Fibroblast of lung (primary cell): ENCODE results near the gene LENG1. TPM values are rescaled to one million over a fixed set of nuclear protein-coding genes. Genes with fewer than 3 reads are reported as not detected.

Experiments
- DNase-seq, 2 donors: peaks; one replicate each; pipeline versions ENCODE4 v3.0.0 to v3.0.0-alpha.2; 2010; ENCODE audit warnings: low read depth in 2 of 2
- H2AFZ ChIP-seq: 2 replicates; pipeline ENCODE4 v1.5.1; 2012; ENCODE audit warnings: low read length, control low read depth, inconsistent platforms
- H3K27ac ChIP-seq: 2 replicates; pipeline ENCODE4 v1.5.1; 2011; ENCODE audit warnings: low read length, control low read depth; ENCODE audit not compliant: insufficient read depth
- H3K27me3 ChIP-seq: 2 replicates; pipeline ENCODE4 v1.5.1; 2011; ENCODE audit warnings: mild to moderate bottlenecking, low read length; ENCODE audit not compliant: control insufficient read depth, insufficient read depth
- H3K36me3 ChIP-seq: 2 replicates; pipeline ENCODE4 v1.5.1; 2011; ENCODE audit warnings: low read length; ENCODE audit not compliant: control insufficient read depth, insufficient read depth
- H3K4me1 ChIP-seq: 2 replicates; pipeline ENCODE4 v1.5.1; 2011; ENCODE audit warnings: low read length; ENCODE audit not compliant: control insufficient read depth, insufficient read depth; ENCODE audit errors: extremely low read depth
- H3K4me2 ChIP-seq: 2 replicates; pipeline ENCODE4 v1.5.1; 2011; ENCODE audit warnings: low read length, control low read depth; ENCODE audit not compliant: insufficient read depth; ENCODE audit errors: extremely low read depth
- H3K4me3 ChIP-seq, 4 experiments: fragments of 200-600 bp in 1 of 4; sonication (generic) in 1 of 4; replicated peaks in 1 of 4; 2 replicates each; pipeline ENCODE4 v1.5.1; 2011 to 2016; ENCODE audit warnings: low read length in 4 of 4, low read depth in 3 of 4, mild to moderate bottlenecking in 3 of 4, control low read depth in 2 of 4, inconsistent platforms in 1 of 4, mixed read lengths in 1 of 4; ENCODE audit not compliant: insufficient read depth in 1 of 4; ENCODE audit errors: control extremely low read depth in 1 of 4
- H3K79me2 ChIP-seq: 2 replicates; pipeline ENCODE4 v1.5.1; 2012; ENCODE audit warnings: mild to moderate bottlenecking, low read length, inconsistent platforms; ENCODE audit not compliant: control insufficient read depth, insufficient read depth
- H3K9ac ChIP-seq: 2 replicates; pipeline ENCODE4 v1.5.1; 2011; ENCODE audit warnings: mild to moderate bottlenecking, low read length, control low read depth; ENCODE audit not compliant: insufficient read depth
- H3K9me3 ChIP-seq: 2 replicates; pipeline ENCODE4 v1.5.1; 2012; ENCODE audit warnings: low read depth, low read length; ENCODE audit not compliant: control insufficient read depth, insufficient read depth
- H4K20me1 ChIP-seq: 2 replicates; pipeline ENCODE4 v1.5.1; 2011; ENCODE audit warnings: low read length; ENCODE audit not compliant: control insufficient read depth, insufficient read depth; ENCODE audit errors: extremely low read depth
- EZH2 ChIP-seq: IDR thresholded peaks from 2 replicates; pipeline ENCODE4 v1.5.1; 2012; ENCODE audit warnings: low read length, control low read depth, mild to moderate bottlenecking; ENCODE audit errors: missing control alignments
- polyA plus RNA-seq, 2 donors: library from polyadenylated mRNA; depleted of rRNA in 1 of 2; stranded (reverse) in 1 of 2; unstranded in 1 of 2; fragments of >200 nt; gene quantifications; 2 replicates each; pipeline ENCODE4 v1.2.1, GENCODE V29; 2011 to 2012; ENCODE audit warnings: missing spikeins in 1 of 2
- total RNA-seq: library from RNA; depleted of rRNA; stranded (reverse); fragments of >200 nt; gene quantifications from 2 replicates; pipeline ENCODE4 v1.2.1, GENCODE V29; 2014
- TF ChIP-seq, protein P1 (sequence below), 2 donors: IDR thresholded peaks in 1 of 2; conservative IDR thresholded peaks in 1 of 2; 1 replicate in 1 of 2; 2 replicates in 1 of 2; pipeline ENCODE4 v1.5.1; 2011 to 2012; ENCODE audit warnings: low read length in 2 of 2, control low read depth in 1 of 2, inconsistent platforms in 1 of 2, low read depth in 1 of 2, mild to moderate bottlenecking in 1 of 2

LENG1 gene
- total and polyA plus RNA-seq, 2 donors (not counting 1 experiment from before 2014, with no cell fraction given), result 3.2 to 7.3 TPM

DNA sequence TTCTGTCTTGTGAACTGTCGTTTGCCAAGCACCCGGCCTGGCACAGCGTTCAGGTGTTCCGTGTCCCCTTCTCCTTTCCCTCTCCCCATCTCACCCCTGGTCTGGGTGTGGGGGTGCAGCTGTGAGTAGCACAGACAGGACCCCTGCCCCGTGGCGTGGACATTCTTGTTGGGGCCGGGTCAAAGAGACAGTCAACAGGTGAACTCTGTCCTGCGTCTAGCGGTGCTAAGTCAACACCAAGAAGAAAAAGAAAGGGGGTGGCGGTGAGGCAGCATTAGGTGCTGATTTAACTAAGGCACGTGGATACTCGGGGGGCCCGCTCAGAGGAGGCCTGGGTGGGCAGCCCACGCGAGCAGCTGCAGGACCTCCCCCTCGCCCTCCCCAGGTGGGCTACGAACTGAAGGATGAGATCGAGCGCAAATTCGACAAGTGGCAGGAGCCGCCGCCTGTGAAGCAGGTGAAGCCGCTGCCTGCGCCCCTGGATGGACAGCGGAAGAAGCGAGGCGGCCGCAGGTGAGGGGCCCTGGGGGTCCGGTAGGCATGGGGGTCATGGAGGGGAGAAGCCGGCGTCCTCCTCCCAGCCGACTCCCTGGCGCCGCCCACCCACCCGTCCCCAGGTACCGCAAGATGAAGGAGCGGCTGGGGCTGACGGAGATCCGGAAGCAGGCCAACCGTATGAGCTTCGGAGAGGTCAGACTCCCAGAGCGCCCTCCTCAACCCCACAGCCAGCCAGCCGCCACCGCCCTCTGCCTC is 31.7 kb downstream of the LENG1 start:
- Histone ChIP-seq H4K20me1 (no peaks in the 10 kb centered on the region), H3K4me3 (no peak overlapping the region), H2AFZ (no peak overlapping the region), H3K4me1 (no peaks in the 10 kb centered on the region), H3K27ac (no peak overlapping the region), H3K9ac (no peak overlapping the region), H3K4me2 (no peak overlapping the region), H3K9me3 (no peaks in the 10 kb centered on the region), H3K79me2 (no peaks in the 10 kb centered on the region), H3K27me3 (no peaks in the 10 kb centered on the region), H3K36me3 (peaks cover 25% of the 10 kb centered on the region)
- TF ChIP-seq EZH2, result no peak
- TF ChIP-seq, protein P1, sequence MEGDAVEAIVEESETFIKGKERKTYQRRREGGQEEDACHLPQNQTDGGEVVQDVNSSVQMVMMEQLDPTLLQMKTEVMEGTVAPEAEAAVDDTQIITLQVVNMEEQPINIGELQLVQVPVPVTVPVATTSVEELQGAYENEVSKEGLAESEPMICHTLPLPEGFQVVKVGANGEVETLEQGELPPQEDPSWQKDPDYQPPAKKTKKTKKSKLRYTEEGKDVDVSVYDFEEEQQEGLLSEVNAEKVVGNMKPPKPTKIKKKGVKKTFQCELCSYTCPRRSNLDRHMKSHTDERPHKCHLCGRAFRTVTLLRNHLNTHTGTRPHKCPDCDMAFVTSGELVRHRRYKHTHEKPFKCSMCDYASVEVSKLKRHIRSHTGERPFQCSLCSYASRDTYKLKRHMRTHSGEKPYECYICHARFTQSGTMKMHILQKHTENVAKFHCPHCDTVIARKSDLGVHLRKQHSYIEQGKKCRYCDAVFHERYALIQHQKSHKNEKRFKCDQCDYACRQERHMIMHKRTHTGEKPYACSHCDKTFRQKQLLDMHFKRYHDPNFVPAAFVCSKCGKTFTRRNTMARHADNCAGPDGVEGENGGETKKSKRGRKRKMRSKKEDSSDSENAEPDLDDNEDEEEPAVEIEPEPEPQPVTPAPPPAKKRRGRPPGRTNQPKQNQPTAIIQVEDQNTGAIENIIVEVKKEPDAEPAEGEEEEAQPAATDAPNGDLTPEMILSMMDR (conservative IDR thresholded peaks at IDR 0.05 in 1 of 2, IDR thresholded peaks at IDR 0.05 in 1 of 2; ENCODE audit: low read depth in 1 of 2, low read length in 2 of 2), result no peak
- no peak for DNase-seq

DNA sequence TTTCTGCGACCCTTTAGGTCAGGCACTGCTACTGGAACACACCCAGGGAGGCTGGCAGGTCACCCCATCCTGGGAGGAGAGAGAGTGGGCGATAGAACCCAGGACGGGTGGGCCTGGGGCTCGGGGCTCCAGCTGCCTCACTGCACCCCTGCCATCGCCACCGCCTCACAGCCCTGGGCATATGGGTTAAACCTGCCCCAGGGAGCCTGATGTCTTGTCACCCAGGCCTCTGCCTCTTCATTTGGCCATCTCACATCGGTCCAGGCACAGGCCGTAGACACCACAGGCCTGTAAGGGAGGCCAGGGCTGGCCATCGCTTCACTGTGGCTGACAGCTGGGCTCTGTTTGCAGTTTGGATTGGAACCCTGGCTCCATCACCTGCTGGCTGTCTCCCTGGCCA is 33.8 kb downstream of the LENG1 start:
- H3K9me3 ChIP-seq, result no peaks in the 10 kb centered on the region
- no peak overlapping the region for H3K4me3 ChIP-seq
- no peak overlapping the region for H2AFZ ChIP-seq
- no peak for DNase-seq
- H3K36me3 ChIP-seq, result peaks cover 27% of the 10 kb centered on the region
- no peaks in the 10 kb centered on the region for H3K27me3 ChIP-seq
- no peaks in the 10 kb centered on the region for H3K4me1 ChIP-seq
- H3K4me2 ChIP-seq, result no peak overlapping the region
- H4K20me1 ChIP-seq, result no peaks in the 10 kb centered on the region
- H3K79me2 ChIP-seq, result no peaks in the 10 kb centered on the region
- H3K27ac ChIP-seq, result no peak overlapping the region
- no peak overlapping the region for H3K9ac ChIP-seq
- no peak for TF ChIP-seq EZH2

DNA sequence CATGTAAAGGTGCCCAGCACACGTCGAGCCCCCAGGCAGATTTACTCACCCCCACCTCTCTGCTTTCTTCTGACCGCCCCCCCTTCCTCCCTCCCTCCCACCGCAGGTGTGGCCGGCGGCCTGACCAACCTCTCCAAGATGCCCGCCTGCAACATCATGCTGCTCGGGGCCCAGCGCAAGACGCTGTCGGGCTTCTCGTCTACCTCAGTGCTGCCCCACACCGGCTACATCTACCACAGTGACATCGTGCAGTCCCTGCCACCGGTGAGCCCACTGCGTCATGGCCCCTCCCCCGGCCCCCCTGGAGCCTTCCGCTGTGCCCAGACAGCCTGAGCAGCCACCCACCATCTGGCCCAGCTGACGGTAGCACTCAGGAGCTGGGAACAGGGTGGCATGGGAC is 35.1 kb downstream of the LENG1 start:
- H4K20me1 ChIP-seq, result no peaks in the 10 kb centered on the region
- H2AFZ ChIP-seq, result no peak overlapping the region
- H3K9me3 ChIP-seq, result no peaks in the 10 kb centered on the region
- TF ChIP-seq EZH2, result no peak
- TF ChIP-seq, protein P1 (conservative IDR thresholded peaks at IDR 0.05 in 1 of 2, IDR thresholded peaks at IDR 0.05 in 1 of 2; ENCODE audit: low read depth in 1 of 2, low read length in 2 of 2), result no peak
- no peak overlapping the region for H3K4me3 ChIP-seq
- no peaks in the 10 kb centered on the region for H3K27me3 ChIP-seq
- no peaks in the 10 kb centered on the region for H3K79me2 ChIP-seq
- no peaks in the 10 kb centered on the region for H3K4me1 ChIP-seq
- H3K36me3 ChIP-seq, result peaks cover 28% of the 10 kb centered on the region
- H3K4me2 ChIP-seq, result no peak overlapping the region
- no peak for DNase-seq
- H3K27ac ChIP-seq, result no peak overlapping the region
- no peak overlapping the region for H3K9ac ChIP-seq
